Common myeloid progenitor, CD34-positive (primary cell): ENCODE data around the gene TNFAIP1.
A peak's percentile ranks its signal among the peaks of the same experiment; 100 is the strongest.

Experiments
- CTCF ChIA-PET: fragments of 350-600 bp; sonication (Branson Sonifier 250); formaldehyde crosslinking; loops from one replicate; lab custom pipeline; 2021; ENCODE audit warnings: antibody characterized with exemption; lab: Charles Lee
- POLR2A ChIA-PET: fragments of 350-600 bp; sonication (Branson Sonifier 250); formaldehyde crosslinking; loops from one replicate; lab custom pipeline; 2021; ENCODE audit warnings: antibody characterized with exemption; lab: Charles Lee
- DNase-seq, 3 donors: peaks; one replicate each; pipeline versions ENCODE4 v3.0.0 to v3.0.0-alpha.2; 2013
- H3K27ac ChIP-seq, 2 experiments: 1 replicate in 1 of 2; 2 replicates in 1 of 2; pipeline ENCODE4 v1.7.0; 2013; ENCODE audit warnings: inconsistent platforms in 2 of 2, low read length in 2 of 2, mild to moderate bottlenecking in 2 of 2, low read depth in 1 of 2, moderate library complexity in 1 of 2; ENCODE audit not compliant: severe bottlenecking in 2 of 2, insufficient read depth in 1 of 2, poor library complexity in 1 of 2
- H3K27me3 ChIP-seq, 5 experiments: replicated peaks in 2 of 5; 1 replicate in 3 of 5; 2 replicates in 2 of 5; pipeline versions ENCODE4 v1.6.1 to v1.7.0; 2013; ENCODE audit warnings: low read length in 4 of 5, mild to moderate bottlenecking in 2 of 5, moderate library complexity in 2 of 5, inconsistent platforms in 1 of 5; ENCODE audit not compliant: insufficient read depth in 5 of 5, control insufficient read depth in 4 of 5
- H3K36me3 ChIP-seq, 4 experiments: 1 replicate in 2 of 4; 2 replicates in 2 of 4; pipeline versions ENCODE4 v1.6.1 to v1.7.0; 2013; ENCODE audit warnings: low read length in 3 of 4, control low read depth in 1 of 4, mild to moderate bottlenecking in 1 of 4; ENCODE audit not compliant: control insufficient read depth in 4 of 4, insufficient read depth in 4 of 4
- H3K4me1 ChIP-seq, 4 experiments: 1 replicate in 3 of 4; 2 replicates in 1 of 4; pipeline versions ENCODE4 v1.6.1 to v1.7.1; 2013; ENCODE audit warnings: low read length in 3 of 4, mild to moderate bottlenecking in 3 of 4, control low read depth in 1 of 4, inconsistent platforms in 1 of 4, moderate library complexity in 1 of 4; ENCODE audit not compliant: control insufficient read depth in 4 of 4, insufficient read depth in 4 of 4; ENCODE audit errors: control extremely low read depth in 1 of 4
- H3K4me3 ChIP-seq, 7 experiments: 1 replicate in 4 of 7; 2 replicates in 3 of 7; pipeline versions ENCODE4 v1.5.1 to v1.7.0; 2013; ENCODE audit warnings: mild to moderate bottlenecking in 7 of 7, low read length in 6 of 7, moderate library complexity in 6 of 7, inconsistent platforms in 2 of 7, low read depth in 2 of 7, control low read depth in 1 of 7; ENCODE audit not compliant: insufficient read depth in 4 of 7, control insufficient read depth in 1 of 7; ENCODE audit errors: extremely low read depth in 1 of 7
- H3K9me3 ChIP-seq, 5 experiments: 1 replicate in 4 of 5; 2 replicates in 1 of 5; pipeline versions ENCODE4 v1.6.1 to v1.7.1; 2013; ENCODE audit warnings: low read length in 4 of 5, mild to moderate bottlenecking in 2 of 5, inconsistent platforms in 1 of 5, low read depth in 1 of 5, moderate library complexity in 1 of 5; ENCODE audit not compliant: control insufficient read depth in 4 of 5, insufficient read depth in 2 of 5; ENCODE audit errors: control extremely low read depth in 1 of 5
- WGBS: methylation state at CpG from one replicate; pipeline ENCODE4 v1.1.5; 2013; ENCODE audit not compliant: insufficient coverage; 5-methylcytosine and 5-hydroxymethylcytosine counted together

TNFAIP1 gene

DNA sequence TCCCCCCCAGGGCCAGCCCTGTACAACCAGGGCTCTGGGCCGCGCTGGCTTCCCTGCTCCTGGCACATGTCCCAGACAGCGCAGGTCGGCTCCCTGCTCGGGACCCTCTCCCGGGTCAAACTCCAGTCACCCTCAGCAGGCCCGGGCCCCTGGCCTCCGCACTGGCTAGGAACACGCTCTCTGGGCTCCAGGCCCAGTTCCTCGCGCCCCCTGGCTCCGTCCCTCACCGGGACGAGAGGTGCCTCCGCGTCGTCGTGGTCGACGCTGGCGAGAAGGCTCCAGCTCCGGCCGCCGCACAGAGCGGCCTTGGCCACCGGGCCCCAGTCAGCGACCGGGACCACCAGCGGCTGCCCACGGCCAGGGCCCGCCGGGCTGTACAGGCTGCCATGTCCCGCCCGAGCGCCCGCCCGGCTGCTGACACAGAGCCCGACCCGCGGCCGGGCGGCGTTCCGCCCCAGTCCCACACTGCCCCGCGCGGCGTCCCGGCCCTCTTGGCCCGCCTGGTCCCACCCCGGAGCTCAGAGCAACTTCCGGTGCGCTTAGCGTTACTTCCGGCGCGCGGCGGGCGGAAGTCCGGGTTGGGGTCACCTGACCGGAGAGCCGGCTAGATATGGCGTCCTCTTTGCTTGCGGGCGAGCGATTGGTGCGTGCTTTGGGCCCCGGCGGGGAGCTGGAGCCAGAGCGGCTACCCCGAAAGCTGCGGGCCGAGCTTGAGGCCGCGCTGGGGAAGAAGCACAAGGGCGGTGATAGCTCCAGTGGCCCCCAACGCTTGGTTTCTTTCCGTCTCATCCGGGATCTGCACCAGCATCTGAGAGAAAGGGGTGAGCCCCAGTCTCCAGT is 21.7 kb downstream of the TNFAIP1 start, which contains the start of gene POLDIP2:
Gene POLDIP2 (minus strand): TSS at position 467 of the 840 bp plus-strand sequence. CDS start 79 bp downstream, at position 388.
- Histone ChIP-seq H3K27ac (peak within 1 kb of the TSS; percentile 90 to 92), H3K4me3 (peak within 1 kb of the TSS; percentile 60 to 98 (median 92)), H3K27me3 (no peaks in the 10 kb centered on the region), H3K4me1 (peaks cover 17 to 25% (median 21%) of the 10 kb centered on the region in 4 experiments), H3K36me3 (peaks cover 18 to 58% (median 39%) of the 10 kb centered on the region in 4 experiments), H3K9me3 (no peaks in the 10 kb centered on the region)
- WGBS: 0% methylated on average over 67 of the region's 80 CpGs
- peak; percentile 93 to 97 (median 96) for DNase-seq
- CTCF ChIA-PET: interaction anchor here (1.4 to 4.1 kb wide), 5 partner anchors 10 to 59 kb away, joined by 3 to 27 read pairs (median 6); partner anchors contain the start of genes IFT20, TNFAIP1 and VTN
- POLR2A ChIA-PET: interaction anchor here (1.2 kb wide), 2 partner anchors 14 to 22 kb away, joined by 3 to 7 read pairs; partner anchors contain the start of genes IFT20, SARM1 and TNFAIP1

DNA sequence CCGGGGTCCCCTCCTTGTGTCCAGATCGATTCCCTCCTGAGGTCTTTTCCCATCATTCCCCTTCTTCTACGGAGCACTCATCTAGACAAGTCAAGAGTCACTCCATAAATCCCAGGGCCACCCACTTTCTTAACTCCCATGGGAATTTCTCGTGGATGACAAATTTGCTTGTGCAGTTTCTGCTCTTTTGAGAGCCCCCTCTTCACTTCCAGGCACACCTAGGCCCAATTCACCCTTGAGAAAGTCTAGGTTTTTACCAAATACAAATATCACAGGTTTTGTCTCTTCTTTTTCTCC is 22.3 kb downstream of the TNFAIP1 start:
- POLR2A ChIA-PET: interaction anchor here (1.2 kb wide), 2 partner anchors 14 to 22 kb away, joined by 3 to 7 read pairs; partner anchors contain the start of genes IFT20, SARM1 and TNFAIP1
- CTCF ChIA-PET: interaction anchor here (1.3 to 4.1 kb wide), 6 partner anchors 11 to 58 kb away, joined by 3 to 27 read pairs (median 4); partner anchors contain the start of genes IFT20, TNFAIP1 and VTN
- H3K9me3 ChIP-seq: no peaks in the 10 kb centered on the region
- peaks cover 17 to 25% (median 21%) of the 10 kb centered on the region in 4 experiments for H3K4me1 ChIP-seq
- peak overlapping the region; percentile 90 to 92 for H3K27ac ChIP-seq
- no peaks in the 10 kb centered on the region for H3K27me3 ChIP-seq
- peak overlapping the region; percentile 60 to 98 (median 92) for H3K4me3 ChIP-seq
- H3K36me3 ChIP-seq: peaks cover 18 to 61% (median 39%) of the 10 kb centered on the region in 4 experiments
- DNase-seq: no peak
- 4% methylated on average over 4 of the region's 4 CpGs for WGBS

DNA sequence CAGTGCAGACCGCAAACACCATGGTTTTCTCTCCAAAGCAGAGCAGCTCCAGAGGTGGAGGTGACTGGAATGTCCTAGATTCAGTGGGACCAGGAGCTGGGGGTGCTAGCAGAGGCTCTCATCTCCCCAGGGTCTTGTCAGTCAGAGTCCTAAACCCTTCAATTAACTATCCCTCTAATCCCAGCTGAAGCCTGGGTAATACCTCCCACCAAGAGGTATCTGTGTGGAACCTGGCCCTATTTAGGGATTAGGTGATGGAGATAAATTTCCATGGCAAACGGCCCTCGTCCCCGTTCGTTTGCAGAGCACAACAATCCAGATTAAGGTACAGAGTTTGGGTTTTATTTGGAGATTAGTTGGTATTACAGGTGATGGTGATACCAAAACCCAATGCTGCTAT is 27.6 kb downstream of the TNFAIP1 start:
- Histone ChIP-seq H3K4me1 (peaks cover 4 to 7% (median 5%) of the 10 kb centered on the region in 4 experiments), H3K27me3 (no peaks in the 10 kb centered on the region), H3K27ac (no peak overlapping the region), H3K9me3 (no peaks in the 10 kb centered on the region), H3K36me3 (peaks cover 8 to 56% (median 33%) of the 10 kb centered on the region in 4 experiments), H3K4me3 (no peak overlapping the region)
- POLR2A ChIA-PET: no interaction called here
- no peak for DNase-seq
- CTCF ChIA-PET: no interaction called here
- WGBS: 100% methylated on average over 1 of the region's 5 CpGs

DNA sequence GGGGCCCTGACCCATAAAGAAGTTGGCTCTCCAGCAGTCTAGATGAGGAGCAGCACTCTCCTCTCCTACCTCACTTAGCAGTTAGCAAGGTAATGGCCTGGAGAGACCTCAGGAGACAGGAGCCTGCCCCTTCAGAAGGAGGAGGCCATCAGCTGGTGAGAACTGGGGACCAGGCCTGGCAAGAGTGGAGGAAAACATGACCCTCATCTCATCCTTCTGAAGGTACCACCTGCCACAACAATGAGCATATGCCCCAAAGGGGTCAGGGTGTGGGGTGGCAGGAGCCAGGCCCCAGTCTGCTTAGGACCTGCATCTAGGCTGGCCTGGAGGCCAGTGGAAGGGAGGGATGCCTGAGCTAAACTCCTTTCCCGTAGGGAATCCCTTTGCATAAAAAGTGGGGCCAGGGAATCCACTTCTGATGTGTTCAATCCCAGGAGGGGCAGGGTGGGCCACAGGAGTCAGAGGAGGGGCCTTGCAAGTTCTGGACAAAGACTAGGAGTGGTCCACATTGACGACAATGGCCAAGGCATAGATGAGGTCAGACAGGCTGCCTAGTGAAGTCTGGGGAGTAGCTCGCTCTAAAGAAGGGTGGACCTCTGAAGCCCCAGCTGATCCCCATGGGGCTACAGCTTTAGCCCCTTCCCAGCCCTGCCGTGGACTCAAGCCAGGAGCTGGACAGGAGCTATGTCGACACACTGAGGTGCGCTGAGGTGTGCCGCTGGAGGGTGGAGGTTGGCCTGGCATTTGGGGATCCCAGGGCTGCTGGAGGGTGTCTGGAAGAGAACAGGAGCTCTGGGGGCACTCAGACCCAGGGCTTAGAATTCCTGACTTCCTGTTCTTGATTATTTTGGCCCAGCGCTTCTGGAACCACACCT is 28.5 kb downstream of the TNFAIP1 start:
- 93% methylated on average over 6 of the region's 8 CpGs for WGBS
- POLR2A ChIA-PET: no interaction called here
- Histone ChIP-seq H3K4me1 (no peaks in the 10 kb centered on the region), H3K27ac (no peak overlapping the region), H3K36me3 (peaks cover 8 to 53% (median 33%) of the 10 kb centered on the region in 4 experiments), H3K4me3 (no peak overlapping the region), H3K27me3 (no peaks in the 10 kb centered on the region), H3K9me3 (no peaks in the 10 kb centered on the region)
- no peak for DNase-seq
- CTCF ChIA-PET: interaction anchor here (0.8 to 1.4 kb wide), 3 partner anchors 18 to 388 kb away, joined by 3 to 4 read pairs (median 3); partner anchors contain the start of genes IFT20 and TNFAIP1

DNA sequence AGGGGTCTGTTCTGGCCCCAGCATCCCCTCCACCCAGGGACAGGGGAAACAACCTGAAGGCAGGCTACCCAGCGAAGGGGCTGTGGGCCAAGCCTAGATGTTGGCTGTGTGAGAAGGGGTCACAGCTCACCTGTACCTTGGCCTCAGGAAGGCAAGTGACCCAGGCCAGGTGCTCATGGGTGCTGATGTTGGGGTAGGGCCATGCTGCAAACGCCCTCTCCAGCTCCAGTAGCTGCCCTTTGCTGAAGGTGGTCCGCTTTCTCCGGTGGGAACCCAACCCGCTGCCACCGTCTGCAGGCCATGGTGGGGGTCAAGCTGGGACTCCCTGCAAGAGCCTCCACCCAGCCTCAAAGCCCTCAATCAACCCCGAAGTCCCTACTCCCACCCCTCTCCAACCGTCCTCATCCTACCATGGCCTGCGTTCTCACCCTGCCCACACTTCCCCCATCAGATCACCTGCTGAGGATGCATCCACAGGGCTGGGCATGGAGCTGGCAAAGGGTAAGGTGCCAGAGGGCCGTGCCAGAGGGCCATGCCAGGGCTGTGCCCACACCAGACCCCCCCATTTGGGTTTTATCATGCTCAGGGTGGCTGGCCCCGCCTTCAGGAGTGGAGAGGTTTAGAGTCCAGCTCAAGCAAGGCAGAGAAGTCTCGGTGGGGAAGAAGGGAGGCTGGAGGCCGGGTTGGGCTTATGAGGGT is 29.3 kb downstream of the TNFAIP1 start, which contains the start of gene SEBOX:
Gene SEBOX (minus strand): TSS at position 535 of the 699 bp plus-strand sequence. CDS start 48 bp downstream, at position 487.
- CTCF ChIA-PET: interaction anchor here (0.8 to 1.4 kb wide), 3 partner anchors 19 to 389 kb away, joined by 3 to 4 read pairs (median 3); partner anchors contain the start of genes IFT20 and TNFAIP1
- Histone ChIP-seq H3K4me3 (no peak within 1 kb of the TSS), H3K36me3 (peaks cover 4 to 49% (median 28%) of the 10 kb centered on the region in 4 experiments), H3K27ac (no peak within 1 kb of the TSS), H3K27me3 (no peaks in the 10 kb centered on the region), H3K4me1 (no peaks in the 10 kb centered on the region), H3K9me3 (no peaks in the 10 kb centered on the region)
- 94% methylated on average over 10 of the region's 13 CpGs for WGBS
- DNase-seq: no peak
- POLR2A ChIA-PET: no interaction called here

DNA sequence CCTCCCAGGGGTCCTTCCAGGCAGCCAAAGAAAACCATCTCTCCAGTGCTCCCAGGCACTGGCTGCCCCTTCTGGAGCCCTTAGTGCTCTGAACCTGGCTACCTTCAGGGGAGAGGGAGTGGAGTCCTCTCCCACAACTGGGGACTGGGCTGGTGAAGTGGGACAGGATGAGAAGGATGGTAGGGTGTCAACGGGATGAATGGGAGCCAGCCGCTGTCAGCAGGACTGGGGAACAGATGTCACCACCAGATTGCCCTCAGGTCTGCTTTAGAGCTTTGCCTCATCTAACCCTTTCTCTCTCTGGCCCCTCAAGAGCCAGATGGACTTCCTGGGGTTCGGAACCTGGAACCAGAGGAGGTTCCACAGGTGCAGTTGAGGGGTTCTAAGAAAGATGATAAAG is 29.9 kb downstream of the TNFAIP1 start:
- Histone ChIP-seq H3K27me3 (no peaks in the 10 kb centered on the region), H3K4me1 (no peaks in the 10 kb centered on the region), H3K36me3 (peaks cover 4 to 43% (median 25%) of the 10 kb centered on the region in 4 experiments), H3K27ac (no peak overlapping the region), H3K9me3 (no peaks in the 10 kb centered on the region), H3K4me3 (no peak overlapping the region)
- ChIA-PET POLR2A (no interaction called here), CTCF (interaction anchor here (1.1 to 1.4 kb wide), 2 partner anchors 30 to 390 kb away, joined by 3 to 4 read pairs; partner anchors contain the start of genes IFT20 and TNFAIP1)
- no CpG with 5 or more reads among the region's 3 CpGs for WGBS
- no peak for DNase-seq
